Ovary (tissue), 3 donors: Measurements from ENCODE around the gene PLCE1.

Experiments used
- POLR2A ChIP-seq: fragments of 450-650 bp; IDR thresholded peaks from one replicate; pipeline ENCODE4 v1.6.1; 2017; ENCODE audit warnings: antibody characterized with exemption, mild to moderate bottlenecking, moderate library complexity
- TF ChIP-seq, protein P1 (sequence below), 3 donors: fragments of 450-650 bp in 2 of 3; fragments of 200-600 bp in 1 of 3; IDR thresholded peaks; one replicate each; pipeline versions ENCODE4 v1.5.1 to v1.8.0; 2016 to 2022; ENCODE audit warnings: antibody characterized with exemption in 3 of 3, mild to moderate bottlenecking in 1 of 3
- donor health status: DM: no; HTN: no; CAD: no.

DNA sequence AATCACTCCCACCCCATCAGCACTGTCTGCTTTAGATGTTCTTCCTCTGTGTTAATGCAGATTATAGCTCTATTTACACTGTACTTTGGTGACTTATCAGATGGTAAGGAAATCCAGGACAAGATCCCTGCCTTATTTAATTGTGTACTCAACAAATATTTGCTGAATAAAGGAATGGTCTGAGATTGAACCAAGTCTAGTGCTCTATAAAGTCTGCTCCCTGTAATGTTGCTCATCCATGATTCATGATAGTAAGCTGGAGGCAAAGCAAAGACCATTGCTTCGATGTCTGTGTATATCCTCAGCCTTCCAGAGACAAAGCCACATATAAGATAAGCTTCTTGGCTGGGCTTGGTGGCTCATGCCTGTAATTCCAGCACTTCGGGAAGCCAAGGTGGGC is 33.5 kb downstream of the PLCE1 start:
- TF ChIP-seq, protein P1, sequence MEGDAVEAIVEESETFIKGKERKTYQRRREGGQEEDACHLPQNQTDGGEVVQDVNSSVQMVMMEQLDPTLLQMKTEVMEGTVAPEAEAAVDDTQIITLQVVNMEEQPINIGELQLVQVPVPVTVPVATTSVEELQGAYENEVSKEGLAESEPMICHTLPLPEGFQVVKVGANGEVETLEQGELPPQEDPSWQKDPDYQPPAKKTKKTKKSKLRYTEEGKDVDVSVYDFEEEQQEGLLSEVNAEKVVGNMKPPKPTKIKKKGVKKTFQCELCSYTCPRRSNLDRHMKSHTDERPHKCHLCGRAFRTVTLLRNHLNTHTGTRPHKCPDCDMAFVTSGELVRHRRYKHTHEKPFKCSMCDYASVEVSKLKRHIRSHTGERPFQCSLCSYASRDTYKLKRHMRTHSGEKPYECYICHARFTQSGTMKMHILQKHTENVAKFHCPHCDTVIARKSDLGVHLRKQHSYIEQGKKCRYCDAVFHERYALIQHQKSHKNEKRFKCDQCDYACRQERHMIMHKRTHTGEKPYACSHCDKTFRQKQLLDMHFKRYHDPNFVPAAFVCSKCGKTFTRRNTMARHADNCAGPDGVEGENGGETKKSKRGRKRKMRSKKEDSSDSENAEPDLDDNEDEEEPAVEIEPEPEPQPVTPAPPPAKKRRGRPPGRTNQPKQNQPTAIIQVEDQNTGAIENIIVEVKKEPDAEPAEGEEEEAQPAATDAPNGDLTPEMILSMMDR (IDR thresholded peaks at IDR 0.05) = no peak
- no peak for TF ChIP-seq POLR2A
